Prostate gland (tissue), 2 donors: ENCODE results near the gene PDE1C. TPM values are rescaled to one million over a fixed set of nuclear protein-coding genes. Genes with fewer than 3 reads are reported as not detected.
"Not testable (repeated sequence)": the region's sequence is repeated elsewhere in the genome, so short reads cannot be mapped to it uniquely, and the experiment has no call there.

Source experiments
- DNase-seq: peaks from one replicate; pipeline ENCODE4 v3.0.0-alpha.2; 2019; ENCODE audit warnings: low spot score
- H3K27ac ChIP-seq, 2 donors: fragments of 200-600 bp; sonication (generic); 2 replicates each; pipeline ENCODE4 v1.5.1; 2017 to 2019
- H3K27me3 ChIP-seq: fragments of 200-600 bp; sonication (generic); replicated peaks from 2 replicates; pipeline ENCODE4 v1.5.1; 2019; ENCODE audit not compliant: insufficient read depth
- H3K36me3 ChIP-seq, 2 donors: fragments of 200-600 bp; sonication (generic); 1 replicate in 1 of 2; 2 replicates in 1 of 2; pipeline versions ENCODE4 v1.5.1 to v1.8.1; 2017 to 2019
- H3K4me1 ChIP-seq: fragments of 200-600 bp; sonication (generic); replicated peaks from 2 replicates; pipeline ENCODE4 v1.5.1; 2019
- H3K4me3 ChIP-seq, 2 donors: fragments of 200-600 bp; sonication (generic); 2 replicates each; pipeline ENCODE4 v1.5.1; 2017 to 2019
- H3K9me3 ChIP-seq: fragments of 200-600 bp; sonication (generic); 2 replicates; pipeline ENCODE4 v1.5.1; 2017
- CTCF ChIP-seq, 4 experiments: fragments of 200-600 bp in 2 of 4; fragments of 450-650 bp in 2 of 4; sonication (generic) in 2 of 4; IDR thresholded peaks; 1 replicate in 3 of 4; 2 replicates in 1 of 4; pipeline ENCODE4 v1.5.1; 2016 to 2019; ENCODE audit warnings: antibody characterized with exemption in 4 of 4, mild to moderate bottlenecking in 2 of 4, moderate library complexity in 2 of 4
- POLR2A ChIP-seq: fragments of 450-650 bp; IDR thresholded peaks from one replicate; pipeline ENCODE4 v1.6.1; 2016; ENCODE audit warnings: antibody characterized with exemption, mild to moderate bottlenecking
- POLR2AphosphoS5 ChIP-seq: sonication (generic); formaldehyde crosslinking; IDR thresholded peaks from one replicate; pipeline ENCODE4 v1.6.1; 2017; ENCODE audit warnings: antibody characterized with exemption
- WGBS: methylation state at CpG from one replicate; pipeline ENCODE4 v1.1.5; 2018; 5-methylcytosine and 5-hydroxymethylcytosine counted together
- intact Hi-C: fragments of 100-400 bp; cut with DNase I; formaldehyde crosslinking; loops from one replicate; pipeline ENCODE4 v1.14.2; 2022
- total RNA-seq, 2 donors: library from RNA; depleted of rRNA; stranded (reverse); fragments of >200 nt; gene quantifications; one replicate each; pipeline ENCODE4 v1.1.0, GENCODE V29; 2016

The PDE1C gene
- total RNA-seq, 2 donors from 2014 or later, result 2.4 to 4.2 TPM

DNA sequence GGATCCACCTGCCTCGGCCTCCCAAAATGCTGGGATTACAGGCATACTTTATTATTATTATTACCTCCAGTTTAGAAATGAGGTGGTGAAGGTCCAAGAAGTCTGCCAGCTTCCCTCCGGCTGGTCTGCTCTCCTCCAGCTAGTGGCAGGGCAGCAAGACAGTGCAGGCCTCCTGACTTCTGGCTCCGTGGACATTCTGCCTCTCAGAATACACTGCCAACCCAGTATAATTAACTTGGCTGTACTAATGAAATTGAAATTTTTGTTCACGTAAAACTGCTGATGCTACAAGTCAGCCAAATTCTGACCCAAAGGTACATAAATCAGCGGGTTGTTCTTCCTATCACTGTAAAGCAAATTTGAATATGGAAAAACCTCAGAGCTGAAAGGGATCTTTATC is 7.6 kb upstream of the PDE1C start:
- Histone ChIP-seq H3K9me3 (no peaks in the 10 kb centered on the region), H3K27ac (no peak overlapping the region), H3K36me3 (no peaks in the 10 kb centered on the region), H3K4me3 (no peak overlapping the region), H3K4me1 (no peaks in the 10 kb centered on the region), H3K27me3 (no peaks in the 10 kb centered on the region)
- intact Hi-C loops, result no loop called here
- 42% methylated on average over 5 of the region's 5 CpGs for WGBS
- DNase-seq, result no peak
- TF ChIP-seq CTCF (IDR thresholded peaks at IDR 0.05) (no peak), POLR2A (no peak), POLR2AphosphoS5 (no peak)

DNA sequence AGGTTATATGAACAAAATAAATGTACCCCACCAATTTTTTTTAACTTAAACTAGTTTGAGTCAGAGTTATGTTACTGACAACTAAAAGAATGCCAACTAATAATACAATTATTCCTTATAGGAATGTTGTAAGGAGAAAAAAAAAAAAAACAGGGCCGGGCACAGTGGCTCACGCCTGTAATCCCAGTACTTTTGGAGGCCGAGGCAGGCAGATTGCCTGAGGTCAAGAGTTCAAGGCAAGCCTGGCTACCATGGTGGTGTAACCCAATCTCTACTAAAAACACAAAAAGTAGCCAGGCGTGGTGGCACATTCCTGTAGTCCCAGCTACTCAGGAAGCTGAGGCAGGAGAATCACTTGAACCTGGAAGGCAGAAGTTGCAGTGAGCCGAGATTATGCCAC is 6.6 kb upstream of the PDE1C start:
- H3K27me3 ChIP-seq, H3K36me3 ChIP-seq, H3K4me3 ChIP-seq, DNase-seq, H3K27ac ChIP-seq, H3K9me3 ChIP-seq, H3K4me1 ChIP-seq, intact Hi-C loops: not testable (repeated sequence)
- 65% methylated on average over 5 of the region's 5 CpGs for WGBS

GRCh38 chr7:32075612-32076011 is 5.4 kb upstream of the PDE1C start:
- Histone ChIP-seq H3K4me1 (no peaks in the 10 kb centered on the region), H3K27ac (no peak overlapping the region), H3K4me3 (no peak overlapping the region), H3K9me3 (no peaks in the 10 kb centered on the region), H3K36me3 (no peaks in the 10 kb centered on the region), H3K27me3 (no peaks in the 10 kb centered on the region)
- WGBS, result 97% methylated on average over 4 of the region's 4 CpGs
- intact Hi-C loops, result no loop called here
- DNase-seq, result no peak
- no peak for TF ChIP-seq POLR2A
- no peak for TF ChIP-seq POLR2AphosphoS5
- no peak for TF ChIP-seq CTCF (IDR thresholded peaks at IDR 0.05)

GRCh38 chr7:32074787-32075585 is 4.8 kb upstream of the PDE1C start:
- WGBS, result 77% methylated on average over 9 of the region's 9 CpGs
- Histone ChIP-seq H3K36me3 (no peaks in the 10 kb centered on the region), H3K4me3 (no peak overlapping the region), H3K9me3 (no peaks in the 10 kb centered on the region), H3K4me1 (no peaks in the 10 kb centered on the region), H3K27me3 (no peaks in the 10 kb centered on the region), H3K27ac (no peak overlapping the region)
- no peak for TF ChIP-seq CTCF (IDR thresholded peaks at IDR 0.05)
- no peak for TF ChIP-seq POLR2A
- TF ChIP-seq POLR2AphosphoS5, result no peak
- no peak for DNase-seq
- intact Hi-C loops, result no loop called here

- H3K9me3 ChIP-seq, result no peaks in the 10 kb centered on the region
- H3K27me3 ChIP-seq, result no peaks in the 10 kb centered on the region
- H3K27ac ChIP-seq, result no peak overlapping the region
- H3K36me3 ChIP-seq, result no peaks in the 10 kb centered on the region
- DNase-seq, result no peak
- no peak for TF ChIP-seq CTCF (IDR thresholded peaks at IDR 0.05)
- TF ChIP-seq POLR2A, result no peak
- no peak for TF ChIP-seq POLR2AphosphoS5
- H3K4me3 ChIP-seq, result no peak overlapping the region
- H3K4me1 ChIP-seq, result no peaks in the 10 kb centered on the region
- intact Hi-C loops, result no loop called here
- 86% methylated on average over 1 of the region's 1 CpG for WGBS
Observed at GRCh38 chr7:32073533-32073932, 3.3 kb upstream of the PDE1C start.
